T-helper 2 cell treated with Interferon-gamma antibody and Interleukin-4, amounts not matched to agents 5 μg/mL and 100 μg/mL, for 36 hours (primary cell): ENCODE data around the gene GNAT1.
A peak's percentile ranks its signal among the peaks of the same experiment; 100 is the strongest.
"Not testable (repeated sequence)": the region's sequence is repeated elsewhere in the genome, so short reads cannot be mapped to it uniquely, and the experiment has no call there.

ENCODE experiments used
- DNase-seq: peaks from one replicate; pipeline ENCODE4 v3.0.0; 2021; ENCODE audit warnings: low spot score
- H3K27ac Mint-ChIP-seq: one replicate; pipeline ENCODE4 v1.8.0; 2021; ENCODE audit warnings: mild to moderate bottlenecking, mixed read lengths
- H3K27me3 Mint-ChIP-seq: one replicate; pipeline ENCODE4 v1.8.0; 2021; ENCODE audit warnings: low read depth, mixed read lengths
- H3K36me3 Mint-ChIP-seq: one replicate; pipeline ENCODE4 v1.8.0; 2021; ENCODE audit warnings: low read depth, mixed read lengths
- H3K4me1 Mint-ChIP-seq: one replicate; pipeline ENCODE4 v1.8.0; 2021; ENCODE audit warnings: low read depth, mixed read lengths
- H3K4me3 Mint-ChIP-seq: one replicate; pipeline ENCODE4 v1.8.0; 2022; ENCODE audit warnings: mild to moderate bottlenecking, moderate library complexity, mixed read lengths
- H3K9me3 Mint-ChIP-seq: one replicate; pipeline ENCODE4 v1.8.0; 2021; ENCODE audit warnings: mixed read lengths

Gene GNAT1

DNA sequence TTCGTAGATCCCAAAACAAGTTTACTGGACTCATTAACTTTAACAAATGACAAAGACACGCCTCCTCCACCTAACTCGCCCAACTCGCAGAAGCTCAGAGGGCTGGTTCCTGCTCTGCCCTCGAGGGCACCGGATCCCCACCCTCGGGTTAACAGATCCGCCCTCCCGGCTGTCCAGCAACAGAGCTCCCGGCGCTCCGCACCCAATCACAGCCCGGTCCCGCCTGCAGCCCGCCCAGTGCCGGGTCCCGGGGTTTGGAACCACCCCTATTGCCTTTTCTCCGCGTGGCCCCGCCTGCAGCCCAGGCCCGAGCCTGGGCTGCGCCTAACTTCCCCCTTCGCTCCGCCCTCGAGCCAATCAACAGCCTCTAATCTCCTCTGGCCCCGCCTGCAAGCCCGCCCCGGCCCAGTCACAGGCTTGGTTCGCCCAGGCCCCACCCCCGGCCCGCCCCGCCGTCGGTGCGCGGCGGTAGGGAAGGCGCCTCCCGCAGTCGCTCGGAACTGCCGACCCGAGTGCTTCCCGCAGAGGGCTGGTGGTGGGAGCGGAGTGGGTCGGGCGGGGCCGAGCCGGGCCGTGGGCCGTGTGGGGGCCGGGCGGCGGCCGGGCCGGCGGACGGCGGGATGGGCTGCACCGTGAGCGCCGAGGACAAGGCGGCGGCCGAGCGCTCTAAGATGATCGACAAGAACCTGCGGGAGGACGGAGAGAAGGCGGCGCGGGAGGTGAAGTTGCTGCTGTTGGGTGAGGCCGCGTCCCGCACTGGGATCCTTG is 44.5 kb downstream of the GNAT1 start, which contains the start of gene GNAI2:
TSS of gene GNAI2 (plus strand) at position 489 of the 768 bp plus-strand sequence. CDS start at position 621, 132 bp downstream.
- H3K27me3 Mint-ChIP-seq: no peaks in the 10 kb centered on the region
- peaks cover 35% of the 10 kb centered on the region for H3K36me3 Mint-ChIP-seq
- DNase-seq: peak; percentile 99
- H3K27ac Mint-ChIP-seq: peak within 1 kb of the TSS; percentile 94
- no peaks in the 10 kb centered on the region for H3K9me3 Mint-ChIP-seq
- peak within 1 kb of the TSS; percentile 99 for H3K4me3 Mint-ChIP-seq
- peaks cover 26% of the 10 kb centered on the region for H3K4me1 Mint-ChIP-seq

DNA sequence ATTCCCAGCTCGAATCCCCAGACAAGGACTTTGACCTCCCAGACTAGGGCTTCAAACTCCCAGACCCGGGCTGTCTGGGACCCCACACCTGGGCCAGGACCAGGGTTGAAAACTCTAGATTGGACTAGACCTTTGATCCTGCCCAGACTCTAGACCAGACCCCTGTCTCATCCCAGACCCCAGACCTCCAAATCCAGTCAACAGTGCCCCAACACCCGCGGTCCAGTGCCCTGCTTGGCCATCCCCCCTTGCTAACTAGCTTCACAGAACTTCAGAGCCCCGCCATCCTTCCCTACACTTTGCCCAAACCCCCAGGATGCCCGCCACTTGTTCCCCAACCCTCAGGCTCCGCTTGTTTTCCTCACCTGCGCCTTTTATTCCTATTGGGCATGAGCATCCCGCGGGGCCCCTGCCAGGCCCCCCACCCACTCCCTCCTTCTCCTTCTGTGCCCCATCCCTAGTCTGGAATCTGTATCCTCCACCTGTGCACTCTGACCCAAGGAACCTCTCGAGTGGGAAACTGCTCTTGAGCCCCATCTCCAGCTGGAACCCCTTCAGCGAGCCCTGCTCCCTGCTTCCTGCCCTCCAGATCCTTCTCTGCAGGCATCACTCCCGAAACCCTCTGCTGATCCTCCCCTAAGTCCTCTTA is 45.2 kb downstream of the GNAT1 start:
- Mint-ChIP-seq H3K36me3 (peaks cover 38% of the 10 kb centered on the region), H3K9me3 (no peaks in the 10 kb centered on the region), H3K27me3 (no peaks in the 10 kb centered on the region), H3K4me1 (peaks cover 31% of the 10 kb centered on the region), H3K27ac (peak overlapping the region; percentile 94), H3K4me3 (peak overlapping the region; percentile 99)
- no peak for DNase-seq

DNA sequence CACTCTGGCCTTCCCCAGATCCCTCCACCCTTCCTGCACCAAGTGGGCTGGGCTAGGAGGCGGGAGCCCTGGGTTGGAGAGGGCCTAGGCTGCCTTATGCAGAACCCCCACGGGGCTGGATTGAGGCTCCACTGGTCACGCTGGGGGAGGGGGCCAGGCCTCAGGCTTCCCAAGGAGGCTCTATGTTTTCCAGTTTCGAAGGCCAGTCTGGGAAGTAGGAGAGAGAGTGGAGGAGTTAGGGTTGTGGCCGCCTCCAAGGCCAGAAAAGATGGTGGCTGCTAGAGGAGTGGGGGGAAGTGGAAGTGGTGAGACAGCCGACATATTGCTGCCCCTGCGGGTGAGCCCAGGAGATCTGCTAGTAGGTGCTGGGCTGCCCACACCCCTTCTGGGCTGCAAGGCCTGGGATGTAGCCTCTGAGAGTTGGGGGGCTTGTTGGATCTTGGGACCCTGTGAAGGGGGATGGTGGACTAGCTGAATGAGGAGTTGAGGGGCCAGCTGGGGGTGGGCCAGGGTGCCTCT is 45.8 kb downstream of the GNAT1 start:
- Mint-ChIP-seq H3K9me3 (no peaks in the 10 kb centered on the region), H3K4me1 (peaks cover 37% of the 10 kb centered on the region), H3K36me3 (peaks cover 40% of the 10 kb centered on the region), H3K27ac (peak overlapping the region; percentile 94), H3K27me3 (no peaks in the 10 kb centered on the region), H3K4me3 (peak overlapping the region; percentile 99)
- peak; percentile 30 for DNase-seq

DNA sequence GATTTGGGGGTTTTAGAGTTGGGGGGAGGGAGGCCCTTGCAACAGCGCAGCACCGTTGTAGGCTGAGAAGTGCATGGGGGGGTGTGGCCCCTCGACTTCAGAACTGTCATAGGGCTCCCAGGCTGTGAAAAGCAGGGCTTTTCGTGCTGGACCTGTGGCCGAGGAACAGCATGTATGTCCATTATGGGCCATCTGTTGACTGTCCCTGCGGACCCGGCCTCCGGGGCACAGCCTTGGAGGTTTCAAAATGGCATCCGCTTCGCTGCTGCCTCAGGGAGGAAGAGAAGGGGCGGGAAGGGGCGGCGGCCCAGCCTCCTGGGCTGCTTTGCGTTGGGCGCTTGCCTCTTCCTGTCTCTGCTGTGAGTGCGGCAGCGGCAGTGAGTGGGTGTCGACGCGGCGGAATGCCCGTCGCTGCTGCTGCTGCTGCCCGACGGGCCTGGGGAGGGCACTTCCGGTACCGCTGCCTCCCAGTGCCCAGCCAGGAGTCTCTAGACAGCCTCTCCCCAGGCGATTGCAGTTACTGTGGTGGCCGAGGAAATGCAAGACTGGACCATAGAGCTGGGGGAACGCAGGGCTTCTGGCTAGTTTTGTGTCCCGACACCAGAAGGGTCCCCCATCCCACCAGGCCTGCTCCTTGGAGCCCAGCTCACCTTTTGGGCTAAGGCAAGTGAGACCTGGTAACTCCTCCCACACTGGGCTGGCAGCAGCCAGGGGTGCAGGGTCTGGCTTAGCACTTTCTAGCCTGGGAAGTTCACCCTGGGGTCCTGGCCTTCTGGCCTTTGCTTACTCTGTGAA is 46.5 kb downstream of the GNAT1 start:
- H3K36me3 Mint-ChIP-seq: peaks cover 44% of the 10 kb centered on the region
- H3K4me3 Mint-ChIP-seq: peak overlapping the region; percentile 99
- peak overlapping the region; percentile 94 for H3K27ac Mint-ChIP-seq
- H3K4me1 Mint-ChIP-seq: peaks cover 44% of the 10 kb centered on the region
- H3K27me3 Mint-ChIP-seq: no peaks in the 10 kb centered on the region
- H3K9me3 Mint-ChIP-seq: no peaks in the 10 kb centered on the region
- DNase-seq: peak; percentile 91

DNA sequence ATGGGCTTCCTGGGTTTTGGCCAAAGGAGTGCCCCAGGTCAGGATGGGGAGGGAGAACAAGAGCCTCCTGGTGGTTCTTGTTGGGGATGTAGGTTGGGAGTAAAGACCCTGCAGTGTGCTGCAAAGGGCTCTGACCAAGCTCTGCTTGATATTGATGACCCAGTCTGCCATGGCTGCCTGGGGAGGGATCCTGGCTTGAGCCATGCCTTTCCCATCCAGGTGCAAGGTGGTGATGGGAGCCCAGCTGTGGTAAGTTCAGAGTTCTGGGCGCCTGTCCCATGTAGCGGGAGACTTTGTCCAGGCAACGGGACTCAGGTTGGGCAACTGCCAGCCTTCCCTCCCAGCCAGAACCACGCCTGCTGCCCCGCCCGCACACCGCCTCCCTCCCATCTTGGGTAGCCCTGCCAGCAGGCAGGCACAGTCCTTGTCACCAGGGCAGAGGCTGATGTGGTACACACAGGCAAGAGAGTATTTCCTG is 47.2 kb downstream of the GNAT1 start:
- no peaks in the 10 kb centered on the region for H3K27me3 Mint-ChIP-seq
- no peaks in the 10 kb centered on the region for H3K9me3 Mint-ChIP-seq
- peaks cover 44% of the 10 kb centered on the region for H3K4me1 Mint-ChIP-seq
- H3K4me3 Mint-ChIP-seq: peak overlapping the region; percentile 99
- peaks cover 42% of the 10 kb centered on the region for H3K36me3 Mint-ChIP-seq
- peak overlapping the region; percentile 94 for H3K27ac Mint-ChIP-seq
- no peak for DNase-seq

DNA sequence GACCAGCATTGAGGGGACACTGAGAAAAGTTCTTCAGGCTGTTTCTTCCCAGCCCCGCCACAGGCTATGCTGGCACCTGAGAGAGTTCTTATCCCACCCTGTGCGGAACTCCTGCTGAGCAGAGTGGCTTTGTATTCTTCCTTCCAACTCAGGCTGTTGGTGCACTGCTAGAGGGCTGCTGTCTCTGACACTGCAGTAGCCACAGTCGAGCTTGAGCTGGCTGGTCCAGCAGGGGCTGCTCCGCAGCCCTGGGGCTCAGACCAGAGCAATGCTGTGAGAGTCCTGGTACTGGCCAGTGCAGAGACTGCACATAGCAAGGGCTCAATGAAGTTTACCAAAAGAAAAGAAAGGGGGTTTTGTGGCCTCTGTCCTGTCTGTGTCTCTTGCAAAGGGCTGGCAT is 48.2 kb downstream of the GNAT1 start:
- Mint-ChIP-seq H3K36me3 (peaks cover 43% of the 10 kb centered on the region), H3K27me3 (no peaks in the 10 kb centered on the region), H3K4me1 (peaks cover 51% of the 10 kb centered on the region), H3K9me3 (no peaks in the 10 kb centered on the region), H3K4me3 (peak overlapping the region; percentile 99), H3K27ac (peak overlapping the region; percentile 94)
- DNase-seq: no peak

DNA sequence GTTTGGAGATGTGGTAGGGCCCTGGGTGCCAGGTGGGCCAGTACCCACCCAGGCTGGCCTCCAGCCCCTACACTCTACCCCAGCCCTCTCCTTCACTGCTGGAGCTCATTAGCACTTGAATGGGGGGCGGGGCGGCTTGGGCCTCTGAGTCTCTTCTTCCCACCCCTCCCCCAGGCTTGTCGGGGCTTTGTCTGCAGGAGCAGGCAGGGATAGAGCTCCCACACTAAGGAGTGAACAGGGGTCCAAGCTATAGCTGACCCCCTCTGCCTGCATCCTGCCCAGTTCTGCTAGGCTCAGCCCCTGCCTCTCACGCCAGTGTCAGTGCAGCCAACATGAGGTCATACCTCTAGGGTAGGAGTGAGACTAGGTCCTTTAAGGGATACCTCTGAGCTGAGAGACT is 49.8 kb downstream of the GNAT1 start:
- peaks cover 45% of the 10 kb centered on the region for H3K36me3 Mint-ChIP-seq

DNA sequence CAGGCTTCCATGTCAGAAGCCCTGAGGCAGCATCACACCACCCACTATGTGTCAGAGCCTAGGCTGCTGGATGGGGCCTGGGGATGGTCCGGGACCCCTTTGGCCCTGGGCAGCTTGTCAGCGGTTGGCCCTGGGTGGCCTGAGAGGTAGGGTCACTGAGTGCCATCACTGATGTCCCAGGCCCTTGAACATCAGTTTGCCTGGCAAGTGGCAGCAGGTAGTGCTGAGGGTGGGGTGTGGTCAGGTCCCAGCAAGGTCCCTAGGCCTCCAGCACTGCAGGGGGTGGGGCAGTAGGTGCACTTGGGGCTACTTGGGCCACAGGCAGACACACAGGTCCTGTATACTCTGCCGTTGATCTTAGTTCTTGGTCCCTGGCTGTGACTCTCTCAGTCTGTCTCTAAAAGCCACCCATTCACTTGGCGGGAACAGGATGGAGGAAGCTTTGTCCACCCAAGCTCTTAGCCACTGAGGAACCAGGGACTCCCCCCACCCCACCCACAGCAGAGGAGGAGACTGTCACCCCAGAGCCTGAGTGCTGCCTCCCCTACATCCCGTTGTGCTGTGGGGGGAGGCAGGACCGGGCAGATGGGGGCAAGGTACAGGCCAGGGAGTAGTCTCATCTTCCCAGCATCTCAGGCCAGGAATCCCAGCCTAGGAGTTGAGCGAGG is 50.4 kb downstream of the GNAT1 start:
- no peaks in the 10 kb centered on the region for H3K27me3 Mint-ChIP-seq
- peaks cover 45% of the 10 kb centered on the region for H3K36me3 Mint-ChIP-seq
- H3K4me3 Mint-ChIP-seq: peak overlapping the region; percentile 82
- no peaks in the 10 kb centered on the region for H3K9me3 Mint-ChIP-seq
- H3K27ac Mint-ChIP-seq: peak overlapping the region; percentile 88
- peaks cover 65% of the 10 kb centered on the region for H3K4me1 Mint-ChIP-seq
- no peak for DNase-seq

More for the DNA sequence above, 49.8 kb downstream of the GNAT1 start:
- Mint-ChIP-seq H3K27me3 (no peaks in the 10 kb centered on the region), H3K9me3 (no peaks in the 10 kb centered on the region), H3K27ac (peak overlapping the region; percentile 88), H3K4me1 (peaks cover 58% of the 10 kb centered on the region), H3K4me3 (peak overlapping the region; percentile 82)
- no peak for DNase-seq

DNA sequence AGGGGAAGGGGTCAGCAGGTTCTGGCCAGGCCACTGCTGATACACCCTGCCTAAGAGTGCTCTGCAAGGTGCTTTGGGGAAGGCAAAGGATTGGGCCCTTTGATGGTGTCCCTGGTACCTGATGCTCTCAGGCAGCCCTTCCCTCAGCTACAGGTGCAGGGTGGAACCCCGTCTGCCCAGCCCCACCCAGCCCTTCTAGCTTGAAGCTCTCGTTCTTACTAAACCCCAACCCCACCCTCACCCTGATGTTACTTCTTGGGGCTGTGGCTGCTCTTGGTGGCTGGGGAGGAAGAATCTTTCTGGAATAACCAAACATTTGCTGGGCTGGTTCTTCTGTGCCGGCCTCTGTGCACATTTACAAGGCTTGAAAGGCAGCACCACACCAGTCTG is 51.0 kb downstream of the GNAT1 start:
- Mint-ChIP-seq H3K4me3 (peak overlapping the region; percentile 82), H3K36me3 (peaks cover 43% of the 10 kb centered on the region), H3K27ac (peak overlapping the region; percentile 88), H3K27me3 (no peaks in the 10 kb centered on the region), H3K4me1 (peaks cover 70% of the 10 kb centered on the region), H3K9me3 (no peaks in the 10 kb centered on the region)
- no peak for DNase-seq

DNA sequence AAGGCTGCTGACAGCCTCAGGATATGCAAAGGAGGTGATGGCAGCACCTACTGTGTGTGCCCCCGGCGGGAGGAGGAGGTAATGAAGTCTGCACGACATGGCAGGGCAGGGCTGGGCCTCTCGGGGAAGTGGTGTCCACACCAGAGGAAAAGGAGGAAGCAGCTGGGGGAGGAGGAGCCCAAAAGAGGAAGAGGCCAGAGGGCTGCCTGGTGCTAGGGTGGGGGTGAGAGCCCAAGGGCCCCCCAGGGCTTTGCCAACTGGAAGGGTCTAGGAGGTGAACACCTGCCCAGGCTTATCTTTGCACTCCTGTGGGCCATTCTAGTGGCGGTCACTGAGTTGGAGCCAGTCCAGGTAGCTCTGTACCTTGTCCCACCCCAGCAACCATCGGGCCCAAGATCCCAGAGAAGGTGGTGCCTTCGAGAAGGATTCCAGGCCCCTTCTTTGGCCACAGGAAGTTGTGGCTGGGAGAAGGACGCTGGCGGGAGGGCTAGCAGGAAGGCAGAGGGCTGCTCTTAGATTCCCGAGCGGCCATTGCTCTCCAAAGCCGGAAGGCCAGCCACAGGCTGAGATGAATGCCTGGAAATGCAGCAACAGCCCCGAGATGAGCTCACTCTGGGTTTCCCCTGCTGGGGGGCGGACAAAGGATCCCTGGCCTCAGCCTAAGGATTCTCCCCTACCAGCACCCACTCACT is 51.6 kb downstream of the GNAT1 start:
- H3K27me3 Mint-ChIP-seq: no peaks in the 10 kb centered on the region
- peaks cover 39% of the 10 kb centered on the region for H3K36me3 Mint-ChIP-seq
- DNase-seq: peak; percentile 40
- H3K4me3 Mint-ChIP-seq: peak overlapping the region; percentile 82
- H3K9me3 Mint-ChIP-seq: no peaks in the 10 kb centered on the region
- H3K4me1 Mint-ChIP-seq: peaks cover 70% of the 10 kb centered on the region
- H3K27ac Mint-ChIP-seq: peak overlapping the region; percentile 88

DNA sequence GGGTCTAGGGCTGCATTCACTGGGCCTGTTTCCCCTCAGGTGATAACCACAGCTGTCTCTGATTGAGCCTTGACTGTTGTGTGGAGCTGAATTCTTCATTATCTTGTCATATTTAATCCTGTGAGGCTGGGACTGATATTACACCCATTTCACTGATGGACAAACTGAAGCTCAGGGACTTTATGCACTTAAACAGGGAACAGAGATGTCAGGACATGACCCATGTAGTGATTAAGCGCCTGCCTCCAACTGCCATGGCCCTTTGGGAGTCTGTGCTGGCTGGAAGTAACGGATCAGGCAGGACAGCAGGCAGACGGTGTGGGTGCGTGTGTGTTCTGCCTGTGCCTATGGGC is 52.1 kb downstream of the GNAT1 start:
- no peaks in the 10 kb centered on the region for H3K27me3 Mint-ChIP-seq
- no peaks in the 10 kb centered on the region for H3K9me3 Mint-ChIP-seq
- H3K36me3 Mint-ChIP-seq: peaks cover 37% of the 10 kb centered on the region

DNA sequence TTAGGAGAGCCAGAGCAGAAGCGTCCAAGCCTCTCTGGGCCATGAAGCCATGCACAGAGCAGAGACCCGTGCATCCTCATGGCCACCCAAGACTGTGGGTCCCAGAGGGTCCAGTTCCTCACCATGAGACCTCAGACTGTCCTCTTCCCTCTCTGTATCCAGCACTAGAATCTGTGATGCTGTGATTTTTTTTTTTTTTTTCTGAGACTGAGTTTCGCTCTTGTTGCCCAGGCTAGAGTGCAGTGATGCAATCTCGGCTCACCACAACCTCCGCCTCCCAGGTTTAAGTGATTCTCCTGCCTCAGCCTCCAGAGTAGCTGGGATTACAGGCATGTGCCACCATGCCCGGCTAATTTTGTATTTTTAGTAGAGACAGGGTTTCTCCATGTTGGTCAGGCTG is 53.4 kb downstream of the GNAT1 start:
- H3K36me3 Mint-ChIP-seq: peaks cover 25% of the 10 kb centered on the region
- H3K4me1 Mint-ChIP-seq: peaks cover 60% of the 10 kb centered on the region
- H3K9me3 Mint-ChIP-seq, DNase-seq, H3K27me3 Mint-ChIP-seq: not testable (repeated sequence)
- H3K27ac Mint-ChIP-seq: peak overlapping the region; percentile 75
- H3K4me3 Mint-ChIP-seq: peak overlapping the region; percentile 82

More for the DNA sequence above, 52.1 kb downstream of the GNAT1 start:
- peak overlapping the region; percentile 80 for H3K27ac Mint-ChIP-seq
- H3K4me3 Mint-ChIP-seq: no peak overlapping the region
- DNase-seq: no peak
- H3K4me1 Mint-ChIP-seq: peaks cover 69% of the 10 kb centered on the region
